GM18511 (cell line): ENCODE results near the gene CYB5R3.

Source experiments
- ATAC-seq: cut with Tn5 transposase; IDR thresholded peaks from one replicate; pipeline ENCODE4 v1.9.1; 2021; ENCODE audit warnings: mild to moderate bottlenecking, moderate library complexity; ENCODE audit not compliant: unreplicated experiment

The CYB5R3 gene

DNA sequence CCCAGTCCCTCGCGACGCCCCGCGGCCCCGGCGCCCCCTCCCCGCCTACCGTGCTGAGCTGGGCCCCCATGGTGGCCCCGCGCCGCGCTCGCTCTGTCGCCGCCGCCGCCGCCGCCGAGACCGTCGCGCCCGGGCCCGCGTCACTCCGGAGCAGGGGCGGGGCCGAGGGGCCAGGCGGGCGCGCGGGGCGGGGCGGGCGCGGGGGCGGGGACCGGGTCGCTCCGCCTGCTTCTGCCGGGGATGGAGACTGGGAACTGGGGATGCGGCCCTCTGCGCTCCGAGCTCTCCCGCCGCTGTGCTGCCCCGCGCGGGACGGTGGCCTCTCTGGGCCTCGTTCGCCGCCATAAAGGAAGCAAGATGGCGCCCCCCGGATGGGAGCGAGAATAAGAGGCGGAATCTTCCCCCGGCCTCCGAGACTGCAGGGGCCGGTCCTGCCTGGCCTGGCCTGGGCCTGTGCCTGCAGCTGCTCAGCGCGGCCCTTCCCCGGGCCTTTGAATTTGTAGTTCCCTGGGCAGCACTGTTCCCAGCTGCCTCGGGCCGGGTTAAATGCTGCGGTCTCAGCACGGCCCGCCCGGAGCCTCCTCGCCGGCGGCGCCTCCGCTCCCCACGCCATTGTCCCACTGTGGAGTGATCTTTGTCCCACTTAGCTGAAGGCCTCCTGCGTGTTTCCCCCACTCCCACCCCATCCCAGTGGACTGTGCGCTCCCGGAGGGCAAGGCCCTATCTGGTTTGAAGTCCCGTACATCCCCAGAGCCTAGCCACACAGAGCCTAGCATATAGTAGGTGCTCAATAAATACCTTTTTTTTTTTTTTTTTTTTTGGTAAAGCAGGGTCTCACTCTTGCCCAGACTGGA, at the start of gene CYB5R3:
Gene CYB5R3 (minus strand): TSS at position 147 of the 854 bp plus-strand sequence. CDS start 77 bp downstream, at position 70.
- ATAC-seq: peak; percentile 81

DNA sequence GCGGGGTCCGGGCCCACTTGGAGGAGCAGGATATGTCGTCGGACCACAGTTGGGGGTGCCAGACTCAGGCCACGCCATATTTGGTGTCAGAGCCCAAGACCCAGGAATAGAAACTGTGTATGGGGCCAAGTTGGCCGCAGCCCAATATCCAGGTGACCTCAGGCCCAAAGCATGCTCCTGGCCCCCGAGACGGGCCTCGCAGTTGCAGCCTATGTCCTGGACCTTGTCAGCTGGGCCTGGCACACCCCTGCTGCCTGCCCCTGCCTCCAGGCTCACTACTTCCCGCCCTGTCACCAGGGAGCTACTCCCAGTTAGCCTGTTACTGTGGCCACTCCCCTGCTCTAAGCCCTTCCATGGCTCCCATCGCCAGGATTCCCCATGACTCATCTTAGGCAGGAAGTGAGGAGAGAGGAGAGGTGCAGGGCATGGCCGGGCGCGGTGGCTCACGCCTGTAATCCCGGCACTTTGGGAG, 48.4 kb upstream of the CYB5R3 start:
- ATAC-seq: no peak

DNA sequence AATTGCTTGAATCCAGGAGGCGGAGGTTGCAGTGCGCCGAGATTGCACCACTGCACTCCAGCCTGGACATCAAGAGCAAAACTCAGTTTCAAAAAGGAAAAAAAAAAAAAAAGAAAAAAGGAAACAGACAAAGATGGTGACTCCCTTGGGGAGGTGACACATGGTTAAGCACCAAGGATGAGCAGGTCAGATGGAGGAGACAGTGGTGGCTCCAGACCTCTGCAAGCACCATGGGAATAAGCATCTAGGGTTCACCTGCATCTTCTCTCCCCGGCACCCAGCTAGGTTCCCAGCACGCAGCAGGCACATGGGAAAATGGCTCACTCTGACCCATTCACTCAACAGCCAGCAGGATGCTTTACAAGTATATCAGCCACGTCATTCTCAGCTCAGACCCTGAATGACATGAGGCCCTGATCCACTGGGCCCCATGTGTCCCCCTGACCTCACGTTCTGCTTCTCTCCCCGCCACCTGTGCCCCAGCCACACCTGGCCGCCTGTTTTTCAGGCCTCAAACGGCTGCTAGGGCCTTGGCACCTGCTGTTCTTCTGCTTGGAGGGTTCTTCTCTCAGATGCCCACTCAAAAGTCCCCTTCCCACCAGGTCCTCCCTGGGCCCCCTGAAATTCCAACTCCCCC, 47.3 kb upstream of the CYB5R3 start:
- no peak for ATAC-seq

DNA sequence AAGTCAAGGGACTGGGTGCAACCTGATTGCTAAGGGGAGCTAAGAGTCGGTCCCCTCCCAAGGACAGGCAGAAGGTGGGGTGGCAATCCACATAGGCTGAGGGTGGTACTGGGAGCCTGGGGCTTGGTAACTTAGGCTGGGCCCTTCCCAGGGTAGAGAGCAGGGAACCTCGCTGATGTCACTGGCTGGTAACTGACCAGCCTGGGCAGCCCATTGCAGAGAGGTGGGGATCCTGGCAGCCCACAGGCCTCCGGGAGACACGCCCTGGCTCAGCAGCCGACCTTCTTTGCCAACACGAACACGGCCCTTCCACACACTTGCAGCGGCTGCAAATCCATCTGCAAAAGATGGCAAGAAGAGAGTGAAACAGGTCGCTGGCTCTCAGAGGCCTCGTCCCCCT, 46.1 kb upstream of the CYB5R3 start:
- ATAC-seq: no peak

DNA sequence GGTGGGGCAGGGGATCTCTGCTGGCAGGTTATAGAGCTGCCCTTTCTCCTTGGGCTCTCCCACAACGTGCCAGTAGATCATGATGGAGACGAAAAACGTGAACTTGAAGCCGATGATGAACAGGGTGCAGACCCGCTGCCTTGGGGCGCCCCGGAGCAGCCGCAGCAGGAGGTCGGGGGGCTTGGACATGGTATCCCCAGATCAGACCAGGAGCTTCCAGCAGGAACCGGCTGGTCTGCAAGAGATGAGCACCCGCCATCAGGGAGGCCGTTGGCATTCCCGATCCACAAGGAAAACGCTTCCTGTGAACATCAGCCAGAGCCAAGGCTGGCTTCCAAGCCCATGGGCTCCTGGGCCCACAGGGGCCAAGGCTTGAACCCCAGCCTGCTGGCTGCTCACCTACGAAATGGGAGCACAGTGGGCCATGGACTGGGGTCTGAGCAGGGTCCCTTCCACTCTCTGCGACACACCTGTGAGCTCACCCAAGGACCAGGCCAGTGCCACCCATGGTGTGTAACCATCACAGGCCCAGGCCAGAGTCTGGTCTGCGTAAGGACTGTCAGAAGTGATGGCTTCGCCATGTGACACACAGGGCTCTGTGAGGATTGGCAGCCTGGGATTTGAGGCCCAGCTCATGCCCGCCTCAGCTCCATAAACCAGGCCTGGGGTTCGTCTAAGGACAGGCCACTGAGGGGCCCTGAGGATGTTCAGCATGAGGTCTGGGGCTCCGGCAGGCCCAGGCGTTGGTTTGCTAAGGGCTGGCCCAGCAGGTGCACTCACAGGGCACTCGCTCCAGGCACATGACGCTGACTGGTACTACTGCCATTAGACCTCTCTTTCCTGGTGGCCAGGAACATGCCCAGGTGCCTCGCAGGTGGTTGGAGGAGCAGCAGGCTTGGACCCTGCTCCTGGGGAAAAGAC, 44.8 kb upstream of the CYB5R3 start:
- no peak for ATAC-seq

DNA sequence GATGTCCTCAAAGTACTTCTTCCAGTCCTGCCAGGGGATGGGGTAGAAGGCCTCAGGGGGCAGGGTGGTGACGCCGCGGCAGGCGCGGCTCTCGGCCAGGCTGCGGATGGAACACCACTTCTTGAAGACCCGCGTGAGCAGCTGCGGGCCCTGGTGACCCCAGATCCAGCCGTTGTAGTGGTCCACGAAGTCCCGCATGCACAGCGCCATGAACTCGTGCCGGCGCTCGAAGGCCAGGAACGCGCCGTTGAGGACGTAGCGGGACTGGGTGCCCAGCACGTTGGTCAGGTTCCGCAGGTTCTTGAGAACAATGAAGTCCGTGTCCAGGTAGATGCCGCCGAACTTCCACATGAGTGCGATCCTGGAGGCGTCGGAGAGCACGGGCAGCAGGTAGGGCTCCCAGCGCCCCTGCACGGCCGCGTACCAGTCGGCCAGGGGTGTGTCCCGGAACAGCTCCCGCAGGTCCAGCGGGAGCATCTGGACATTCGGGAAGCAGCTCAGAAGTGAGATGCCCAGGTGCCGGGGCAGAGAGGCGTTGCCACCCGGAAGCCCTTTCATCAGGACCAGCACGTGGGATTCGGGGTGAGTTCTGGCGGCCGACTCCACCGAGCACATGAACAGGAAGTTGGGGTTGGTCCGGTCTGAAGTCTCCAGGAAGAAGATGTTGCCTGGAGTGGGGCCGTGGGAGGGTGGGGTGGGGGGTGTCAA, 44.0 kb upstream of the CYB5R3 start:
- ATAC-seq: no peak

DNA sequence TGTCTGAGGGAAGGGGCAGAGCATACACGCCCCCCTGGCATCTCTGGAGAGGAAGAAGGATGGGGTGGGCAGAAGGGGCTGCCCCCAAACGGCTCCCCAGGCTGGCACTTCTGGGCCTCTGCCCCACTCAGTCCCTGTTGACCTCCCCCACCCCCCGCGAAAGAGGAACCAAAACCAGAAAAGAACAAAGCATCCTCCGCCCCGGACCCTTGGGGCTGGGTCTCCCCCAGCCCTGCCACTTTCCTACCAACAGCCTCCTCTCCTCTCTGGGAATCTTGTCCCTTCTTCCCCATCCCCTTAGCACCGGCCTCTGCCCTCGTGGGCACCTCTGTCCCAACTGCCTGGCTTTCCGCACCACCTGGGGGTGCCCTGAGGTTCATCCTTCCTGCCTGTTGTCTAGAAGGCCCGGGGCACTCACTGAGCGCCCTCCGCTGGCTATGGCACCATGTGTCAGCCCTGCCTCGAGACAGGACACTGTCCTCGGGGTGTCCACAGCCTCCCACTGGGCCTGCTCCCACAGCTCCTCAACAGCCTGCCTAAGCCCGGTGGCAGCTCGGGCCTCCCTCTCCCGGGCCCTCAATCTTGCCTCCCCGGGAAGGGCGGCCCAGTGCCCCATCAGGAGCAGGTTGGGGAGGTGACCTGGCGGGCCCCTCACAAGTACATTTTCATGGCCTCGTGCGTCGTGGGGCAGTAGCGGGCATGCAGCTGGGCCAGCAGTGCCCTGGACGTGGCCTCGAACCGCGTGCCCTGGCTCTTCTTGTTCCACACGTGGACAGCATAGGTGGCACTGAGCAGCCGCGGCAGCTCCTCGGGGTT, 43.3 kb upstream of the CYB5R3 start:
- ATAC-seq: no peak

DNA sequence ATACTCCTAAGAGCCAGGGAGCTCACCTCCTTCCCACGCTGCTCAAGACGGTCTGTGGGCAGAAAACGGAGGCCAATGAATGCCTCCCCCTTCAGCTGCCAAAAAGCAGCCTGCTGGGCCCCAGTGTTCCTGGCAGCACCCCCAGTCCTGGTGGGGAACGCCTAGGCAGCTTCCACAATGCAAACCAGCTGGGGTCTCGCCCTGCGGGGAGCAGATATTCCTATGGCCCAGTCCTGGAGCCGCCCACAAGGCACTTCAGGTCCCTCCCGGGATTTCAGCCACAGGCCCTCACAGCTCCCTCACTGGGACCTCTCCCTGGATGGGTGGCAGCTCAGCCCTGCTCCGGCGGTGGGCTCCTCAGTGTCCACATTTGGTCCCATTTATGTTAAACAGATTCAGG, 42.2 kb upstream of the CYB5R3 start:
- ATAC-seq: no peak

DNA sequence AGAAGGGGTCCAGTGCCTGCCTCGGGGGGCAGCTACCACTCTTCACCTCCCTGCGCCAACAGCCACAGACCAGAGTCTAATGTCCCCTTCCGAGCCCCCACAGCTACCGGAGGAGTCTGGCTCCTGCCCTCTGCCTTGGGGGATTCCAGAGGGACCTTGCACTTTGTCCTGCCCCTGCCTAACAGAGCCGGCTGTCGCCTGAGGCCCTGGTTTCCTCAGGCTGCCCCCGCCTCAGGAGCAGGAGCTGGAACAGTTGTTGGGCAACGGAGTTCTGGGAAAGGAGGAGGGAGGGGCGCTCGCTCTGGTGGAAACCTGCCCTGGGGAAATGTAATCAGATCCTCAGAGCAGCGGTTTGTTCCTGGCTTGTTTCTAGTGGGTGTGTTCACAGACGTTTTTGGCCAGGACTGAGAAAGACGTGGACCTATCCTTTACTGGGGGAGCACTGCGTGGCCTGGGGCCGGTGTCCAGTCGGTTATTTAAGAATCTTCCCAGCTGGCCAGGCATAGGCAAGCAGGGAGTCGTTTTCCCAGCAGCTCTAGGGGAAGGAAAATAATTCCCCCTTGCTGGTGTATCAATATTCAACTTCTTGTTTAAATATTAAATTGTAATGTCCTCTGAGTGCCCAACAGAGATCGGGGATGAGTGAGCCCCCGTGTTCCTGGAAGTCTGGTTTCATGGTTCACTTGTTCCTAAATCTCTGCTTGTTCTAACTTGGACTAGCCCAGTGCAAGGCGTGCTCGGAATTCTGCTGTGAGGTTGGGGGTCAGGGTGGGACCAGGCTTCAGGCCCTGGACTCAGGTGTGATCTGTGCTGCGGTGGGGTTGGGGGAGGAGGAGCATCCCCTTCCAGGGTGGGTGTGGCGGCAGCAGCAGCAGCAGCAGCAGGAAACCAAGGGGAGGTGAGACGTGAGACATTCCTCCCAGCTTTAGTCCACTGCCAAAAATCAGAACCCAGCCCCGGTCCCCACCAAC, 39.3 kb upstream of the CYB5R3 start:
- no peak for ATAC-seq

DNA sequence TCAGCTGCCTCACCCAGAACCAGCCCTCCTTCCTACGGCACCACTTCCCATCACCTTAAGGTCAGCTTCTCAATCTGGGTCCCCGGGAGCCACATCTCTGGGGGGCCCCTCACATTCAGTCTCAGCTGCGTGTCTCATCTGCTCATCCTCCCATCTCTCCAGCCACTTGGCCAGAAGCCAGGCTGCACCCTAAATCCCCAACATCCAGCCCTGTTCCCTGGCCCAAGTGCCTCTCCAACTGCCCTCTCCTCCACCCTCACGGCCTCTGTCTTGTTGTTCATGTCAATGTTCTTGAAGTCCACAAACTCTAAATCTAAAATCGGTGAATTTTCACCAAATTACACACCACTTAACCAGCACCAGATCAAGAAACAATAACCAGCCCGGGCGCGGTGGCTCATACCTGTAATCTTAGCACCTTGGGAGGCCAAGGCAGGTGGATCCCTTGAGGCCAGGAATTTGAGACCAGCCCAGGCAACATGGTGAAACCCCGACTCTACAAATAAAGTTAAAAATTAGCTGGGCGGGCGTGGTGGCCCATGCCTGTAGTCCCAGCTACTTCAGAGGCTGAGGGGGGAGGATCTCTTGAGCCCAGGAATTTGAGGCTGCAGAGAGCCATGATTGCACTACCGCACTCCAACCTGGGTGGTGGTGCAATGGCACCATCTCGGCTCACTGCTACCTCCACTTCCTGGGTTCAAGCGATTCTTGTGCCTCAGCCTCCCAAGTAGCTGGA, 37.7 kb upstream of the CYB5R3 start:
- ATAC-seq: no peak

DNA sequence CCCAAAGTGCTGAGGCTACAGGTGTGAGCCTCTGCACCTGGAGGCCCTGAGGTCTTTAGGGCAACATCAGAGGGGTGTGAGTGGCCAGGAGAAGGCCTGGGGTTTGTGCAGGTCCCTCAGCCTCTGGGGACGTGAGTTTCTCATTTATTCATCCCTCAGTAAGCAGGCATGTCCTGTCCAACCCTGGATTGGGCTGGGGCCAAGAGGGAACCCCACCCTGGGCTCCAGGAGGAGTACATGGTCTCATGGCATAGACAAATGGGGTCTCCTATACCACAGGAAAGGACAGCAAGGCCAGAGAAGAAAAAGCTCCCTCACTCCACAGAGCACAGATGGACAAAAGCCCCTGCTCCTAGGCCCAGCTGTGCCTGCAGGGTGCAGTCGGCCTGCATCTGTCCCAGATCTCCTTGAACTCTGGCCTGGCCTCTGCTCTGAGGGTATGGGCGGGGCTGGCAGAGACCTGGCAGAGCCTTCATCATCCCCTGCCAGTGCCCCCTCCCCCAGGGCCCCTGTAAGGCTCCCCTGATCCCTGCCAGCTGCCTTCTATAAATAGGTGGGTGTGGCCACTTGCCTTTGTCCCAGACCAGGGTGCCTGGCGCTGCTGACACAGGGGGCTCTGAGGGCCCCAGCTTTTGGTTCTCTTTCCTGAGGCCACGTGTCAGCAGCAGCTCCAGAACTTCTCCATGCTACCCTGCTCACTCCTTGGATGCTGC, 36.9 kb upstream of the CYB5R3 start:
- no peak for ATAC-seq

DNA sequence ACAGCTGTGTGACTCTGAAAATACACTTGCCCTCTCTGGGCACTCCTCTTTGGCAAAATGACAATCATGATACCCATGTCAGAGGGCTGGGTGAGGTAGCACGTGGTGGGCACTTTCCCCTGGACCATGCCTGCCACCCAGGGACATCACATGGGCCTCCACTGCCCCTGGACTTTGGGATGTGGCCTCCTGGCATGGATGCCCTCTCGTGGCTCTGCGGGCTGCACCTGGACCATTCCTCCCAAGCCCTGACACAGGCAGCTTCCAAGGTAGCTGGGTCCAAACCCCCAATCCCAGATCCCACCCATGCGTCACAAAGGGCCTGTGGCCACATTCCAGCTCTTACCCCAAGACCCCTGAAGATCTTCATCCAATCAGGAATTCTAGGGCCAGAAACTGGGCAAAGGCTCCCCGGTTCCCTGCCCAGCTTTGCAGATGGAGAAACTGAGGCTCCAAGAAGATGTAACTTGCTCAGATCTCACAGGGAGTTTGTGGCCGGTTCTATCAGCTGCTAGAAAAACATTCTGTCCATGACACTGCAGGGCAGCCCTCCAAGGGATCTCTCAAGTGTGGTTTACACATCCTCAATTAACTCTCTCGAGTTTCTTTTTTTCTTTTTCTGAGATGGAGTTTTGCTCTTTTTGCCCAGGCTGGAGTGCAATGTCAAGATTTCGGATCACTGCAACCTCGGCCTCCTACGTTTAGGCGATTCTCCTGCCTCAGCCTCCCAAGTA, 35.4 kb upstream of the CYB5R3 start:
- ATAC-seq: no peak

DNA sequence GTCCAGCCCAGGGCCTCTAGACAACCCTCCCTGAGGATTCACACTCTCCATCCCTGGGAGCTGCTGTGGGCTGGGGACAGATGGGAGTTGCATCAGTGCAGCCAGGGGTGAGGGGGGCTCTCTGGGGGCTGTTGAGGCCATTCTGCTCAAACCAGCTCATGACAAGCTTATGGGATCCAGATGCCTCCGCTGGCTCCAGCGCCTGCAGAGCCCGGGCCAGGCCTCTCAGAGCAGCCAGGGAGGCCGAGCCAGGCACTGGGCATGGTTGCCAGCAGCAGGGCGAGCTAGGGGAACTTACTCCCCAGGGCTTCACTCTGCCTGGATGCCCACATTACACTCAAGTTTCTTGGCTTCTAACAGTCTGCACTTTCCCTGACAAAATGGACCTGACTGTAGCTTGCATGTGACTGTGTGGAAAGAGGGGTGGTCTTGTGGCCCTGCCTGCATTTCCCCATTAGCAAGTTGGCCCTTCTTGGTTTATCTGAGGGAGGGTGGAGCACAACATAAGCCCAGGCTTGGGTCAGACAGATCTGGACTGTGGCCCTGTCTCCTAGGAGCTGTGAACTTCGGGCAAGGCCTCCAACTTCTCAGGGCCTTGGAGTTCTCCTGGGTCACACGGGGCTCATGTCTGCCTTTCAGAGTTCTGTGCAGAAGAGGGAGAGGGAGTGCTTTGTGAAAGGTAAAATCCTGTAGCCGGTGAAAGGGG, 34.5 kb upstream of the CYB5R3 start:
- ATAC-seq: no peak

DNA sequence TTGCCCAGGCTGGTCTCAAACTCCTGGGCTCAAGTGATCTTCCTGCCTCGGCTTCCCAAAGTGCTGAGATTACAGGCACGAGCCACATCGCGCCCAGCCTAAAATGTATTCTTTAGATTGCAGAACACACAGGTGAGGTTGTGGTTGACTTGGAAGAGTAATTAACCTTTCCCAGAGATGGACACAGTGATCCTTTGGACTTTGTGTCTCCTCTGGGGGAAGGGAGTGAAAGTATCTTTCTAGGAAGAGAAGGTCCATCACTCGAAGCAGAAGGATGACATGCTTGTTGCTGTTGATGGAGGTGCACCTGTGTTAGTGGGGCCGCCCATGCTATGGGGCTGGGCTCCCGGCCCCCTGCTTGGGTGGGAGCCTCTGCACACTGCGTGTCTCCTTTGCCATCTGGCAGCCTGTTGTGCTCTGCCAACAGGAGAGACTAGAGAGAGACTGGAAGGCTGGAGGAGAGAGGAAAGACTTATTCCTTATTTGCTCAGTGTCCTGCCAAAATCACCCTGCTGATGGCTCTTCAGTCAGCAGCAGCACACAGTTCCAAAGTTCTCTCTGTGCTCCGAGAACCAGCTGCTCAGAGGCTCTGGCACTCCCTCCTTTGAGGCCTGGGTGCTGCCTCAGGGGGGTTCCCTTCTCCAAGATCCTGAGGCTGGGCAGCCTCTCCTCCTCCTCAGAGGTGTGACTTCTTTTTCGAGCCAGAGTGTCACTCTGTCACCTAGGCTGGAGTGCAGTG, 33.1 kb upstream of the CYB5R3 start:
- no peak for ATAC-seq

DNA sequence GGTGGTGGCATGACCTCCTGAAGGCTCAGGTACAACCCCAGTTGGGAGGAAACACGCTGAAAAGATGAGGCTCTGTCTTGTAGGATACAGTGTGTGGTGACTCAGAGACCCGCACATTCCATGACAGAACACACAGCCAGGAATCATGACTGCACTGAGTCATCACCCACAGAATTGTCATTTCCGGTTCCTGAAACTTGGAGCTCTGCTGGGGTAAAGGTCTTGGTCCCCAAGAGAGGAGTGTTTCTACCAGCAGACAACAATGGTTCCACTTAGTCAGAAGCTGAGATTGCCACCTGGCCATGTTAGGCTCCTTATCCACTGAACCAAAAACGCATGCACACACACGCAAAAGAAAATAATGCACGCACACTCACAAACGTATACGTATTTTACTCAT, 31.5 kb upstream of the CYB5R3 start:
- no peak for ATAC-seq
